HepG2 (cell line): ENCODE results near the gene ARHGAP21. TPM values are rescaled to one million over a fixed set of nuclear protein-coding genes. Genes with fewer than 3 reads are reported as not detected.

Source experiments
- ATAC-seq: fragments of 200-7000 bp; cut with Tn5 transposase; 3 replicates; pipeline ENCODE4 v1.9.1; 2020; ENCODE audit warnings: mild to moderate bottlenecking, moderate library complexity
- BruUV-seq: library from RNA; stranded (reverse); fragments of 400-500 nt; replicated peaks from 2 replicates; lab custom pipeline; 2021; lab: Mats Ljungman, UMichigan
- CTCF ChIA-PET: fragments of 300-600 bp; formaldehyde crosslinking; extraction: SDS; loops from one replicate; lab custom pipeline; 2021; ENCODE audit warnings: low total read pairs, inconsistent platforms, low intra/inter-chr PET ratio; lab: Yijun Ruan, JAX
- POLR2A ChIA-PET: fragments of 350-600 bp; sonication (Branson Sonifier 250); formaldehyde crosslinking; loops from one replicate; lab custom pipeline; 2020; ENCODE audit warnings: antibody characterized with exemption, inconsistent platforms; lab: Yijun Ruan, JAX
- DNase-seq: peaks from one replicate; pipeline ENCODE4 v3.0.0-alpha.2; 2015; ENCODE audit warnings: low spot score
- FAIRE-seq: peaks from 3 replicates; lab custom pipeline; 2011; peaks lifted over from hg19 to GRCh38; lab: Jason Lieb, UNC
- H2AFZ ChIP-seq: one replicate; pipeline ENCODE4 v1.6.1; 2011; ENCODE audit warnings: low read length, inconsistent platforms
- H3K27ac ChIP-seq: fragments of 300-600 bp; 3 replicates; pipeline ENCODE4 v1.8.0; 2011; ENCODE audit warnings: mixed run types, mild to moderate bottlenecking, mixed read lengths, low read length, inconsistent platforms; ENCODE audit not compliant: insufficient read depth; ENCODE audit errors: extremely low read length
- H3K27me3 ChIP-seq, 2 experiments: fragments of 200-600 bp in 1 of 2; 2 replicates in 1 of 2; 3 replicates in 1 of 2; pipeline versions ENCODE4 v1.6.0 to v1.8.0; 2011; ENCODE audit warnings: low read length in 2 of 2, mild to moderate bottlenecking in 2 of 2, moderate library complexity in 2 of 2, inconsistent platforms in 1 of 2; ENCODE audit not compliant: insufficient read depth in 2 of 2, control insufficient read depth in 1 of 2
- H3K36me3 ChIP-seq, 2 experiments: fragments of 200-600 bp in 1 of 2; replicated peaks in 1 of 2; 2 replicates in 1 of 2; 3 replicates in 1 of 2; pipeline versions ENCODE4 v1.5.1 to v1.8.0; 2011; ENCODE audit warnings: low read length in 2 of 2, inconsistent platforms in 1 of 2; ENCODE audit not compliant: insufficient read depth in 2 of 2, control insufficient read depth in 1 of 2
- H3K4me1 ChIP-seq: 2 replicates; pipeline ENCODE4 v1.5.1; 2012; ENCODE audit warnings: low read length, inconsistent platforms; ENCODE audit not compliant: insufficient read depth
- H3K4me2 ChIP-seq: 2 replicates; pipeline ENCODE4 v1.6.0; 2011; ENCODE audit warnings: low read depth, low read length, inconsistent platforms
- H3K4me3 ChIP-seq, 3 experiments: fragments of 200-600 bp in 1 of 3; sonication (generic), shearing (Covaris generic) in 1 of 3; replicated peaks in 1 of 3; 2 replicates each; pipeline ENCODE4 v1.5.1; 2011 to 2016; ENCODE audit warnings: low read length in 3 of 3, inconsistent platforms in 2 of 3, low read depth in 2 of 3, mild to moderate bottlenecking in 2 of 3, control low read depth in 1 of 3, mixed read lengths in 1 of 3; ENCODE audit not compliant: insufficient read depth in 1 of 3
- H3K79me2 ChIP-seq: one replicate; pipeline ENCODE4 v1.6.1; 2011; ENCODE audit warnings: low read length, inconsistent platforms; ENCODE audit not compliant: insufficient read depth
- H3K9ac ChIP-seq: 2 replicates; pipeline ENCODE4 v1.6.0; 2011; ENCODE audit warnings: mild to moderate bottlenecking, low read depth, low read length, inconsistent platforms; ENCODE audit not compliant: insufficient read depth
- H3K9me3 ChIP-seq: 2 replicates; pipeline ENCODE4 v1.5.1; 2012; ENCODE audit warnings: mild to moderate bottlenecking, low read length
- H4K20me1 ChIP-seq: 2 replicates; pipeline ENCODE4 v1.6.0; 2011; ENCODE audit warnings: inconsistent platforms, mild to moderate bottlenecking, low read length, moderate library complexity; ENCODE audit not compliant: insufficient read depth
- BORCS8-MEF2B ChIP-seq: sonication (generic); formaldehyde crosslinking; IDR thresholded peaks from 2 replicates; pipeline ENCODE4 v1.8.0; 2022; ENCODE audit warnings: mild to moderate bottlenecking, missing genetic modification reagents
- KAT7 ChIP-seq: IDR thresholded peaks from 2 replicates; pipeline ENCODE4 v1.6.1; 2018; ENCODE audit warnings: borderline replicate concordance, missing compliant biosample characterization
- KMT2A ChIP-seq: sonication (generic); formaldehyde crosslinking; IDR thresholded peaks from 2 replicates; pipeline ENCODE4 v1.4.0; 2020; ENCODE audit warnings: missing genetic modification reagents
- MBD4 ChIP-seq: IDR thresholded peaks from 2 replicates; pipeline ENCODE4 v1.6.1; 2012; ENCODE audit warnings: low read length, inconsistent platforms, borderline replicate concordance
- NR2F6 ChIP-seq, 2 experiments: IDR thresholded peaks; 2 replicates each; pipeline ENCODE4 v1.6.1; 2016; ENCODE audit warnings: antibody characterized with exemption in 1 of 2, mild to moderate bottlenecking in 1 of 2
- RARA ChIP-seq: IDR thresholded peaks from 2 replicates; pipeline ENCODE4 v1.6.1; 2016; ENCODE audit warnings: missing genetic modification reagents, missing compliant biosample characterization
- RNF2 ChIP-seq: fragments of 450-650 bp; conservative IDR thresholded peaks from 2 replicates; pipeline ENCODE4 v1.6.1; 2016; ENCODE audit warnings: low read depth
- ZNF280B ChIP-seq: sonication (generic); formaldehyde crosslinking; IDR thresholded peaks from 2 replicates; pipeline ENCODE4 v1.5.0; 2020; ENCODE audit warnings: missing genetic modification reagents, mild to moderate bottlenecking, borderline replicate concordance
- ZNF430 ChIP-seq: sonication (generic); formaldehyde crosslinking; IDR thresholded peaks from 2 replicates; pipeline ENCODE4 v1.9.0; 2021; ENCODE audit warnings: mild to moderate bottlenecking, missing genetic modification reagents
- ZNF441 ChIP-seq: sonication (generic); formaldehyde crosslinking; IDR thresholded peaks from 2 replicates; pipeline ENCODE4 v1.7.0; 2021; ENCODE audit warnings: missing genetic modification reagents, borderline replicate concordance
- ZNF7 ChIP-seq: IDR thresholded peaks from 2 replicates; pipeline ENCODE4 v1.6.1; 2016; ENCODE audit warnings: missing biosample characterization, missing genetic modification reagents
- WGBS: methylation state at CpG from one replicate; pipeline ENCODE4 v1.1.6; 2017; ENCODE audit warnings: low lambda C conversion rate; 5-methylcytosine and 5-hydroxymethylcytosine counted together
- in situ Hi-C: cut with HindIII; loops from 2 replicates; pipeline ENCODE4 v1.10.0; 2017; ENCODE audit warnings: low pct_unique_long_range_greater_than_20kb; ENCODE audit not compliant: extremely low pct_ligation_motif_present
- intact Hi-C: fragments of 100-400 bp; cut with micrococcal nuclease; formaldehyde crosslinking; loops from one replicate; pipeline ENCODE4 v1.10.0; 2022; ENCODE audit not compliant: unreplicated experiment
- polyA plus RNA-seq, 8 experiments: library from polyadenylated mRNA; depleted of rRNA in 3 of 8; stranded (reverse) in 7 of 8; unstranded in 1 of 8; fragments of >200 nt; fragmentation: Illumina TruSeq in 4 of 8; extraction: Trizol in 4 of 8; gene quantifications; 2 replicates each; pipeline versions ENCODE4 v1.2.1 to v1.2.3, GENCODE V29; 2011 to 2016; ENCODE audit warnings: low read depth in 4 of 8, missing spikeins in 1 of 8, mixed read lengths in 1 of 8; ENCODE audit not compliant: insufficient read depth in 1 of 8
- total RNA-seq, 5 experiments: library from RNA; depleted of rRNA; stranded (reverse); fragments of >200 nt; fragmentation: Illumina TruSeq; extraction: Trizol; gene quantifications; 2 replicates each; pipeline ENCODE4 v1.2.3, GENCODE V29; 2016; ENCODE audit warnings: low read depth in 1 of 5
- TF ChIP-seq, protein P1 (sequence below): sonication (generic); formaldehyde crosslinking; IDR thresholded peaks from 2 replicates; pipeline ENCODE4 v1.4.0; 2020; ENCODE audit warnings: mild to moderate bottlenecking, missing genetic modification reagents
- TF ChIP-seq, protein P2 (sequence below): sonication (generic); formaldehyde crosslinking; conservative IDR thresholded peaks from 2 replicates; pipeline ENCODE4 v1.5.0; 2020; ENCODE audit warnings: missing genetic modification reagents

Gene ARHGAP21
- total and polyA plus RNA-seq, 2 of the 13 experiments (the other 11 are each of a cell fraction or from before 2014, with no cell fraction given) = 23.9 to 26.6 TPM

DNA sequence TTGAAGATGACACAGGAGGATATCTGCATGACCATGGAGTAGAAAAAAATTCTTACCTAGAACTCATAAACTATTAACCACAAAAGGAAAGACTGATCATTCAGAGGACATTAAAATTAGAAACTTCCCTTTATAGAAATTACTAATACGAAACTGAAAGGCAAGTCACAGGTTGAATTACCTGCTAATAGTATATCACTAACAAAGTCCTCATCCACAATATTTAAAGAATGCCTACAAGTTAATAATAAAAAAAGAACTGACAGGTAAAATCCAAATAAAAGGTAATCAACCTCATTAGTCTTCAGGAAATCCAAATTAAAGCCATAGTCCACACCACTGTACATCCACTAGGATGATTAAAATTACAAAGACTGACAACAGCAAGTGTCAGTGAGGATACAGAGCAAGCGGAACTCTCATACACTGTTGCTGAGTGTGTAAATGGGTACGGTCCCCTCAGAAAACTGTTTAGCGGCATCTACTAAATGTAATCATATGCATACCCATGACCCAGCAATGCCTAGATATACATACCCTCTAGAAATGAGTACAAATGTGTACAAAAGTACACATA is 71.2 kb downstream of the ARHGAP21 start:
- Histone ChIP-seq H3K9ac (no peak overlapping the region), H3K27me3 (no peaks in the 10 kb centered on the region), H2AFZ (no peak overlapping the region), H3K27ac (no peak overlapping the region), H3K9me3 (no peaks in the 10 kb centered on the region), H3K79me2 (no peaks in the 10 kb centered on the region), H4K20me1 (no peaks in the 10 kb centered on the region), H3K4me1 (no peaks in the 10 kb centered on the region), H3K36me3 (0 out of 5 replicates have a peak, but pooled peaks cover 0 to 3% of the 10 kb centered on the region in 2 experiments)
- no peak for DNase-seq
- over 99% methylated on average over 4 of the region's 4 CpGs for WGBS
- no TSS peak for BruUV-seq
- no peak for ATAC-seq
- POLR2A ChIA-PET = no interaction called here
- in situ Hi-C loops = no loop called here
- TF ChIP-seq ZNF7 (CRISPR knock-in tag) = 0 out of 2 replicates have a peak, but pooled peaks have one; percentile 11
- TF ChIP-seq, protein P1, sequence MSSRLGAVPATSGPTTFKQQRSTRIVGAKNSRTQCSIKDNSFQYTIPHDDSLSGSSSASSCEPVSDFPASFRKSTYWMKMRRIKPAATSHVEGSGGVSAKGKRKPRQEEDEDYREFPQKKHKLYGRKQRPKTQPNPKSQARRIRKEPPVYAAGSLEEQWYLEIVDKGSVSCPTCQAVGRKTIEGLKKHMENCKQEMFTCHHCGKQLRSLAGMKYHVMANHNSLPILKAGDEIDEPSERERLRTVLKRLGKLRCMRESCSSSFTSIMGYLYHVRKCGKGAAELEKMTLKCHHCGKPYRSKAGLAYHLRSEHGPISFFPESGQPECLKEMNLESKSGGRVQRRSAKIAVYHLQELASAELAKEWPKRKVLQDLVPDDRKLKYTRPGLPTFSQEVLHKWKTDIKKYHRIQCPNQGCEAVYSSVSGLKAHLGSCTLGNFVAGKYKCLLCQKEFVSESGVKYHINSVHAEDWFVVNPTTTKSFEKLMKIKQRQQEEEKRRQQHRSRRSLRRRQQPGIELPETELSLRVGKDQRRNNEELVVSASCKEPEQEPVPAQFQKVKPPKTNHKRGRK (CRISPR knock-in tag) = no peak
- TF ChIP-seq, all 625 proteins: peak for 1
- Histone ChIP-seq H3K4me2 (no peak overlapping the region), H3K4me3 (no peak overlapping the region)
- FAIRE-seq = no peak
- intact Hi-C loops = no loop called here
- CTCF ChIA-PET = no interaction called here

- H3K9me3 ChIP-seq = no peaks in the 10 kb centered on the region
- H3K27me3 ChIP-seq = no peaks in the 10 kb centered on the region
- 0 out of 5 replicates have a peak, but pooled peaks cover 0 to 3% of the 10 kb centered on the region in 2 experiments for H3K36me3 ChIP-seq
- ATAC-seq (no peak), DNase-seq (no peak), FAIRE-seq (no peak)
- H3K9ac ChIP-seq = no peak overlapping the region
- ChIA-PET CTCF (no interaction called here), POLR2A (no interaction called here)
- H4K20me1 ChIP-seq = no peaks in the 10 kb centered on the region
- no peak overlapping the region for H3K4me2 ChIP-seq
- no peak overlapping the region for H3K4me3 ChIP-seq
- H3K4me1 ChIP-seq = no peaks in the 10 kb centered on the region
- H3K27ac ChIP-seq = no peak overlapping the region
- no peaks in the 10 kb centered on the region for H3K79me2 ChIP-seq
- no peak overlapping the region for H2AFZ ChIP-seq
- intact Hi-C loops = no loop called here
- BruUV-seq = no TSS peak
- in situ Hi-C loops = no loop called here
- 97% methylated on average over 2 of the region's 2 CpGs for WGBS
- TF ChIP-seq KAT7 (CRISPR knock-in tag) (no peak), BORCS8-MEF2B (CRISPR knock-in tag) (no peak), RARA (CRISPR knock-in tag) (no peak), NR2F6 (IDR thresholded peaks at IDR 0.05) (no peak), NR2F6 (CRISPR knock-in tag; IDR thresholded peaks at IDR 0.05) (no peak), MBD4 (no peak), RNF2 (no peak), ZNF280B (no peak), ZNF430 (CRISPR knock-in tag) (no peak), KMT2A (CRISPR knock-in tag) (no peak), ZNF441 (CRISPR knock-in tag) (no peak)
- TF ChIP-seq, protein P2, sequence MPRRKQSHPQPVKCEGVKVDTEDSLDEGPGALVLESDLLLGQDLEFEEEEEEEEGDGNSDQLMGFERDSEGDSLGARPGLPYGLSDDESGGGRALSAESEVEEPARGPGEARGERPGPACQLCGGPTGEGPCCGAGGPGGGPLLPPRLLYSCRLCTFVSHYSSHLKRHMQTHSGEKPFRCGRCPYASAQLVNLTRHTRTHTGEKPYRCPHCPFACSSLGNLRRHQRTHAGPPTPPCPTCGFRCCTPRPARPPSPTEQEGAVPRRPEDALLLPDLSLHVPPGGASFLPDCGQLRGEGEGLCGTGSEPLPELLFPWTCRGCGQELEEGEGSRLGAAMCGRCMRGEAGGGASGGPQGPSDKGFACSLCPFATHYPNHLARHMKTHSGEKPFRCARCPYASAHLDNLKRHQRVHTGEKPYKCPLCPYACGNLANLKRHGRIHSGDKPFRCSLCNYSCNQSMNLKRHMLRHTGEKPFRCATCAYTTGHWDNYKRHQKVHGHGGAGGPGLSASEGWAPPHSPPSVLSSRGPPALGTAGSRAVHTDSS = no peak
These were observed 71.8 kb downstream of the ARHGAP21 start for GRCh38 chr10:24651923-24652322.
